Caki2 (cell line): ENCODE measurements around the gene RADIL. TPM values are rescaled to one million over a fixed set of nuclear protein-coding genes. Genes with fewer than 3 reads are reported as not detected.

Experiments
- DNase-seq: peaks from one replicate; pipeline ENCODE4 v3.0.0-alpha.2; 2015; ENCODE audit warnings: low read depth
- in situ Hi-C: cut with HindIII; loops from 2 replicates; pipeline ENCODE4 v1.10.0; 2016; ENCODE audit warnings: low sequenced_read_pairs, low pct_unique_long_range_greater_than_20kb, mixed read lengths
- total RNA-seq: library from RNA; depleted of rRNA; stranded (reverse); fragments of >200 nt; shearing (Covaris generic); gene quantifications from 2 replicates; pipeline ENCODE4 v1.2.3, GENCODE V29; 2014; ENCODE audit warnings: low replicate concordance

The RADIL gene
- total RNA-seq, 1 experiment from 2014 or later: 2.2 TPM

DNA sequence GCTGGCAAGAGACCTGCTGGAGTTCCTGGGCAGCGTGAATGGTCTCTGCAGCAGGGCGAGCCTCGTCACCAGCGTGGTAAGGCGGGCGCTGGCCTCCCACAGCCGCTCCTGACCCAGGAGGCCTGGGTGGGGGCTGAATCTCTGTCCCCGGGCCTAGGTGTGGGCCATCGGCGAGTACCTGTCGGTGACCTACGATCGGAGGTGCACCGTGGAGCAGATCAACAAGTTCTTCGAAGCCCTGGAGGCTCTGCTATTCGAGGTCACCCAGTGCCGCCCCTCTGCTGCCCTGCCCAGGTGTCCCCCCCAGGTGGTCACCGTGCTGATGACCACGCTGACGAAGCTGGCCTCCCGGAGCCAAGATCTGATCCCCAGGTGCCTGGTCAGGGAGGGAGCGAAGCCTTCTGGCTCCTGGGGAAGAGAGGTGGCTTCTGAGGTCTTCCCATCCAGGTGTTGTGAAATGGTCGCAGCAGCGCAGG, 93.0 kb downstream of the RADIL start:
- in situ Hi-C loops: no loop called here
- DNase-seq: no peak

DNA sequence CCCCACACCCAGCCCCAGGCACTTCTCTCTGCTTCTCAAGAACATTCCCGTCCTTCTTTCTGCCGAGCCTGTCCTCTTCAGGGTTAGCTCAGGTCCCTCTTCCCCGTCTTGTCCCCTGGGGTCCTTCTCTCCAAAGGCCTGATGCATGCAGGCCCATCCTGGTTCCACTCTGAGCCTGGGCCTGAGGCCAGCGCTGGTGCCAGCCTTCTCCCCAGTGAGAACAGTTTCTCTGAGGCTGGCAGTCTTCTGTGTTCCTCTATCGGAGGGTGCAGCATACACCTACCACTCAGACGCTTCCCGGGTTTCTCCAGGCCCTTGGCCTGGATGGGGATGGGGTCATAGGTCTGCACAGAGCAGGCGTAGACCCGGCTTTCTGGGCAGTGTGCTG, 93.4 kb downstream of the RADIL start:
- in situ Hi-C loops: no loop called here
- DNase-seq: no peak

DNA sequence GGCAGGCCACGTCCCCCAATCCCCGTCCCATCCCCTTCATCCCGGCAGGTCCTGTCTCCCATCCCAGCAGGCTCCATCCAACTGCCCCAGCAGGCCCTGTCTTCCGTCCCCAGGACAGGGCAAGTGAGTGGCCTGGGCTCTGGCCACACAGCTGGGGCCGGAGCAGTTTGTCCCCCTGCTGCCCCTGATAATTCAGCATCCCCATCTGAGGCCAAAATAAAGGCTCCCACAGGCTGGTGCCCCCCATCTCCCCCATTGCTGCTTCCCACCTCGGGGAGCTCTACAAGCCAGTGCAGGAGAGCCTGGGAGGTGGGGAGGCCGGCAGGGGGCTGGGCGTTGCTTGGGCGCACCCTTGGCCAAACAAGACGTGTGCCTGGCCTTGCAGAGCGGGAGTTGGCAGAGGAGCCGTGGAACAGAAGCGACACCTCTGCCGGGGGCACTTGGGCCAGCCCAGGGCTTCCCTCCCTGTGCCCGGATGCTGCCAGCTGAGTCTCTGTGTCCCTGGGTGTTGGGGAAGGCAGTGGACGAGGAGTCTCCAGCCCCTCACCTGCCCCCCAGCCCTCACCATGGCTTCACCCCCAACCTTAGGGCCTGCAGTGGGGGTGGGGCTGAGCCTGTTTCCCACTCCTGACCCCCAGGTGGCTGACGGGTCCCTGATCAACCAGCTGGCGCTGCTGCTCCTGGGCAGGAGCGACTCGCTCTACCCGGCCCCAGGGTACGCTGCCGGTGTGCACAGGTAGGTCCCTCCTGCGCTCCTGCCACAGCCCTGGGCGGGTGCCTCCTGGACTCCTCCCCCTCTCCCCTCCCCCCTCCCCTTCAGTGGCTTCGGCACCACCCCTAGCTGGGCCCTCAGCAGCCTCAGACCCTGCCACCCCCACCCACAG, 94.1 kb downstream of the RADIL start:
- in situ Hi-C loops: no loop called here
- DNase-seq: no peak

DNA sequence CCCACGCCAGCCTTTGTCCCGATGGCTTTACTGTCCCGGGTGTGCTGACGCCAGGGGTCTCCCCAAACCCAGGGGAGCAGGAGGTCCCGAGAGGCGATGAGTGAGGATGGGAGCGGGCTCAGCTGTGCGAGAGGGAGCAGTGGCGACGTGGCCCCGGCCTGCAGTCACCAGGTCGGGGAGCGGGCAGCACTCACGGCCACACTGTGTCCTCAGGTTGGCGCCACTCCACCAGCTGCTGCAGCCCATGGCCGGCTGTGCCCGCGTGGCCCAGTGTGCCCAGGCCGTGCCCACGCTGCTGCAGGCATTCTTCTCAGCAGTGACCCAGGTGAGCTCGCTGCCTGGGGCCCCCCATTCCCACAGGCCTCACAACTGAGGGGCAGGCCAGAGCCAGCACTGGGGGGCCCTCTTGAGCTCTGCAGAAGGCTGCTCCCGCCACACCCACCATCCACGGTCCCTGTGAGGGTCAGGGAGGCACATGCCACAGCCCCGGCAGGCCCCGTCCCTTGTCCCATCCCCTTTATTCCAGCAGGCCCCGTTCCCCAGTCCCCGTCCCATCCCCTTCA, 94.8 kb downstream of the RADIL start:
- no peak for DNase-seq
- in situ Hi-C loops: no loop called here

DNA sequence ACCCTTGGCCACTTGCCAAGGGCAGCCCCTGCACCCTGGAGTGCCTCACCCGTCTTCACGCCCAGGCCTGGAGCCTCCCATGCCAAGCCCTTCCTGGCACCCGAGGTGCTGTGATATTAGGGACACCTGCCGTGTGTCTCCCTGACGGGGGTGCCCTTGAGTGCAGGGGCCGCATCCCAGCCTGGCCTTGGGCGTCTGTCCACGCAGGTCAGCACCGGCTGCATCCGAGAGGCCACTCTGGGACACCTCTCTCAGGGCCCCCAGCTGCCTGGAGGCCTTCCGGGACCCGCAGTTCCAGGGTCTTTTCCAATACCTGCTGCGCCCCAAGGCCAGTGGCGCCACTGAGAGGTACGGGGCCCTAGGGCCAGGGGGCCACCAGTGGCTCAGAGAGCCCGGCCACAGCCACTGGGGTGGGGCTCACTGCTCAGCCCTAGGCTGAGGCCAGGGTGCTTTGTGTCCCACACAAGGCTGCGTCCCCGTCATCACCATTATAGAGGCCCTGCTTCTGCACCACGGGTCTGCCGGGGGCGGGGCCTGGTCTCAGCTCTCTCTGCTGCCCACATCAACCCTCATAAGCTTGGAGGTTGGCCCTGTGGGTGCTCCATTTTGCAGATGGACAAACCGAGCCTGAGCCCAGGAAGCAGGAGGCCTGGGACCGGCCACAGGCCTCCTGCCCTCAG, 95.4 kb downstream of the RADIL start:
- in situ Hi-C loops: no loop called here
- DNase-seq: no peak

DNA sequence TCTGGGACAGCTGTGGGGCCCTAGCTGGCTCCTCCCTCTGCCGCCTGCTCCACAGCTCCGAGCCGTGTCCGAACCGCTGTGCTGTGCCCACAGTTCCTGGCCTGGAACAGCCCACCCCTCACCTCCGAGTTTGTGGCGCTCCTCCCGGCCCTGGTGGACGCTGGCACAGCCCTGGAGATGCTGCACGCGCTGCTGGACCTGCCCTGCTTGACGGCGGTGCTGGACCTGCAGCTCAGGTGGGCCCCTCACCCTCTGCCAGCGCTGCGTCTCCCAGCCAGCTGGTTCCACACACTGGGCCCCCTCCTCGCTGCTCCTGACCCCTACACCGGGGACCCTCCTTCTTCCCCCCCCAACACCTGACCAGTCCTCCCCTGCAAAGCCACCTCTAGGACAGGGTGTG, 96.0 kb downstream of the RADIL start:
- DNase-seq: no peak
- in situ Hi-C loops: no loop called here

DNA sequence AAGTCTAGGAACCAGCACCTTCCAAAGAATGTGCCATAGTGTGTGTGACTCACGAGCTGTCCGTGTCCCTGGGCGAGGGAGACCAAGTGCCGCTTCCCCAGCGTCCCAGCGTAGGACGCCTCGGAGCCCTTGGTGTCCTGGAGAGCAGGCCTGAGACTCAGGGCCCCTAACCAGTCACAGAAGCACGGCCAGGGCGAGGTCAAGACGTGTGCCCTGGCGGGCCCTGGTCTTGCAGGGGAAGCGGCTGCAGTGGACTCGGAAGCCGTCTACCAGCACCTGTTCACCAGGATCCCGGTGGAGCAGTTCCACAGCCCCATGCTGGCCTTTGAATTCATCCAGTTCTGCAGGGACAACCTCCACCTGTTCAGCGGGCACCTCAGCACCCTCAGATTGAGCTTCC, 97.5 kb downstream of the RADIL start:
- in situ Hi-C loops: no loop called here
- DNase-seq: no peak

DNA sequence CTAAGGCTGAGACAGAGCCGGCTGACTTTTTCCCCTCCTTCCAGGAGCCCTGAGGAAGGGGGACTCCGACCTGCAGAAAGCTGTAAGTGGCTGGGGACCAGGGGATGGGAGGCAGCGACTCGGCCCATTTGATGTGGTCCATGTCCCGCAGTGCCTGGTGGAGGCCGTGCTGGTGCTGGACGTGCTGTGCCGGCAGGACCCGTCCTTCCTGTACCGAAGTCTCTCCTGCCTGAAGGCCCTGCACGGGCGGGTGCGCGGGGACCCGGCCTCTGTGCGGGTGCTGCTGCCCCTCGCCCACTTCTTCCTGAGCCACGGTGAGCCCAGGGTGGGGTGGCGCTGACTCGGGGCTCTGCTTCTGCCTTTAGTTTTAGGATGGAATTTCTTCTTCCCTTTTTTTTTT, 98.1 kb downstream of the RADIL start:
- in situ Hi-C loops: no loop called here
- DNase-seq: no peak

DNA sequence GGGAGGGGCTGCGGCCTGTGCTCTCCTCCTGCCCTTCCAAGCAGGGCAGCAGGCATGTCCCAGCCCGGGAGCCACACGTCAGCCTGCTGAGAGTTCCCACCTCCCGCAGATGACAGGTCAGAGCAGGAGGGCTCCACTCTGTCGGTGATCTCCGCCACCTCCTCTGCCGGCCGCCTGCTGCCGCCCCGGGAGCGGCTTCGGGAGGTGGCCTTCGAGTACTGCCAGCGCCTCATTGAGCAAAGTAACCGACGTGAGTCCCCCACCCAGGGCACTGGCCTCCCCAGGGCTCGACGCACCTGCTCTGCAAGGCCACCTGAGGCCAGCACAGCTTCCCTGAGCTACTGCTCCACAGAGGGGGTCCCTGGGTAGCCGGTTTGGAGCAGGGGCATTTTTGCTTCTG, 98.7 kb downstream of the RADIL start:
- in situ Hi-C loops: no loop called here
- DNase-seq: no peak

DNA sequence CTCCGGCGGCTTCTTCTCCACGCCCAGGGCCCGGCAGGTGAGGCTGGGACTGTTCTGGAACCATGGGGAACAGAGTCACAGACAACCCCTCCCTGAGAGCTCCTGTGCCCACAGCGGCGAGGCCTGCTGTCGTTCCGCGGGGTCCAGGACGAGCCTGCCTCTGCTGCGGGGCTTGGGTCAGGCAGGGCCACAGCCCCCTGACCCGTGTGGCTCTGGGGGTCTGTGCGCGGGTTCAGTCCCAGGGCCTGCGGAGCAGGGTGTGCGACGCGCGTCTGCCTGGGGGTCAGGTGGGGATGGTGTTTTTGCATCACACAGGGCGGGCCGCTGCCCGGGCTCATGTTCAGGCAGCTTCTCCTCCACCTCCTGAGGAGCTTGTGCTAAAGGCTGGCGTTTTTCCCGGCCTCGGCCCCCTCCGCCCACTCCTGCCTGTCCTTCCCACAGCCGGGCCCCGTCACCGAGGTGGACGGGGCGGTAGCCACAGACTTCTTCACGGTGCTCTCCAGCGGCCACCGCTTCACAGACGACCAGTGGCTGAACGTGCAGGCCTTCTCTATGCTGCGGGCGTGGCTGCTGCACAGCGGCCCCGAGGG, 99.7 kb downstream of the RADIL start:
- in situ Hi-C loops: no loop called here

DNA sequence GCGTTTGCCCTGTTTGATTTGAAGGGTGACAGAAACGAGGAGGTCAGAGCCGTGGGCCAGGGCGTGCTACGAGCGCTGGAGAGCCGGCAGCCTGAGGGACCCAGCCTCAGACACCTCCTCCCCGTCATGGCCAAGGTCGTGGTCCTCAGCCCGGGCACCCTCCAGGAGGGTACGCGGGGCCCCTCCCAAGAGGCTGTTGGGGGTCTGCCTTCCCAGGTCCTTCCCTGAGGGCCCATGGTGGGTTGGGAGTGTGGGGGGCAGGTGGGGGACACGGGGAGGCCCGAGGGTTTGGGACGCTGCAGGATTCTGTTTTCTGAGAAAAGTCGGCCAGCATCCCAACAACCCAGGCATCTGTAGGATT, 100.2 kb downstream of the RADIL start:
- no peak for DNase-seq
- in situ Hi-C loops: no loop called here

More for the DNA sequence above, 99.7 kb downstream of the RADIL start:
- no peak for DNase-seq

DNA sequence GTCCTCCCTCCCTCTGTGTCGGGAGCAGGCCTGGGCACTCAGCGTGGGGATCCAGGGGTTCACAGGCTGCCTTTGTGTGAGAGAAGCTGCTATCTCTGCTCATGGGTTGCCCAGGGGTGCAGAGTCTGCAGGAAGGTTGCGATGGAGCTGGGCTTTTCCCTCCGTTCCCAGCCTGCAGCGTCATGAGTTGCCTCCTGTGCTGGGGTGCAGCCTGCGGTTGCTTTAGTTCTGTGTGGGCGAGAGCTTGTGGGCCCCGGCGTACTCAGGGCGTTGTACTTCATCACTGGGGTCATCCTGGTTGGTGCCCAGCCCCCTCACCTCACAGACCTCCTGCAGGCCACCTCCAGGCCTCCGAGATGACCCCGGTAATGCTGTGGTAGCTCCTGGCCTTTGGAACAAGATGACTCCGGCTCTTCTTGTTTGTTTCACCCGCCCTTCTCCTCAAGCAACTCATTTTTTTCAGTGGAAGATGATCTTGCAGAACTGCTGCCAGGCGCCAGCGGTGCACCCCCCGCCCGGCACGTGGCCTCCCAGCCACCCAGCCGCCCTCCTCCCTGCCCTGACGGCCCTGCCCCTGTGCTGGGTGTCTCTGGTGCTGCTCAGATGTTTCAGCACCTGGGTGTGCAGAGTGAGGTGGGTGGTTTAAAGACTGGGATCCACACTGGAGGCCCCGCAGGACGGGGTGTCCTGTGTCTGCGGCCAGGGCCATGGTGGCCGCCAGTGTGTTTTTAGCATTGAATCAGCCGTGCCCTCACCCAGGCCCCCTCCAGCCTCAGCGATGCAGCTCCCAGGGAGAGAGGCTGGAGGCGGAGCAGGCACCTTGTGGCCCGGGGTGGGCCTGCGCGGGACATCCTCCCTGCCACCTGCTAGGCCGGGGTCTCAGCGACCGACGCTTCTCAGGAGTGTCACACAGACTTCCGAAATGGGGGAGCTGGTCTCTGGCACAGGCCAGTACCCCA, 100.9 kb downstream of the RADIL start:
- in situ Hi-C loops: no loop called here
- DNase-seq: no peak

DNA sequence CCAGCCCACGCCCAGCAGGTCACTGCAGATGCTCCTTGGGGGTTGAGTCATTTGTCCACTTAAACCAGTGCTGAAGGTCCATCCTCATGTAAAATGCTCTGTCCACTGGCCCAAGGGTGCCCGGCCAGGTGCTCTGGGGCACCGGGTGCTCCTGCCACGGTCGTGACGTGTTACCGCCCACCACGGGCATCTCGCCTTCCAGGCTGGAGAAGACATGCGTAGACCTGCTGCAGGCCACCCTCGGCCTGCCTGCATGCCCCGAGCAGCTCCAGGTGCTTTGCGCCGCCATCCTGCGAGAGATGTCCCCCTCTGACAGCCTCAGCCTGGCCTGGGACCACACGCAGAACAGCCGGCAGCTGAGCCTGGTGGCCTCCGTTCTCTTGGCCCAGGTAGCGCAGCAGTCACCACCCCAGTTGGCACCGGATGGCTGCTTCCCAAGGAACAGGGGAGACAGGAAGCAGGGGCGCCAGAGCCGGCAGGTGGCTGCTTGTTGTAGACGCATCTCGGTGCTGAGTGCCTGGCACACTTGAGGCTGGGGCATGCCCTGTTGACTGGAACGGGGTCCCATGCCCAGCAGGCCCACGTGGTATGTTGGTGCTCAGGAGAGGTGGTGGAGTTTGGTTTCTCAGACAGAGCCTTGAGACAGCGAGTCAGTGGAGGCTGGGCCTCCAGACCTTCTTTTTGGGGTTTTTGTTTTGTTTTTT, 102.0 kb downstream of the RADIL start:
- in situ Hi-C loops: no loop called here
- DNase-seq: no peak

DNA sequence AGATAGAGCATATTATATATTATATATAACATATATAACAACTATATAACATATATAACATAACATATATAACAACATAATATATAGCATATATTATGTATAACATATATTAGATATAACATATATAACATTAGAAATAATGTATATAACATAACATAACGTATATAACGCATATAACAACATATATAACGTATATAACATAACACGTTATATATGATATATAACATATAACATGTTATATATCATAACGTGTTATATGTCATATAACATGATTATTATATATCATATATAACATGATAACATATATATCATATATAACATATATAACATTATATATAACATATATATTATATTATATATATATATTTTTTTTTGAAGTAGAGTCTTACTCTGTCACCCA, 104.4 kb downstream of the RADIL start:
- in situ Hi-C loops: no loop called here

DNA sequence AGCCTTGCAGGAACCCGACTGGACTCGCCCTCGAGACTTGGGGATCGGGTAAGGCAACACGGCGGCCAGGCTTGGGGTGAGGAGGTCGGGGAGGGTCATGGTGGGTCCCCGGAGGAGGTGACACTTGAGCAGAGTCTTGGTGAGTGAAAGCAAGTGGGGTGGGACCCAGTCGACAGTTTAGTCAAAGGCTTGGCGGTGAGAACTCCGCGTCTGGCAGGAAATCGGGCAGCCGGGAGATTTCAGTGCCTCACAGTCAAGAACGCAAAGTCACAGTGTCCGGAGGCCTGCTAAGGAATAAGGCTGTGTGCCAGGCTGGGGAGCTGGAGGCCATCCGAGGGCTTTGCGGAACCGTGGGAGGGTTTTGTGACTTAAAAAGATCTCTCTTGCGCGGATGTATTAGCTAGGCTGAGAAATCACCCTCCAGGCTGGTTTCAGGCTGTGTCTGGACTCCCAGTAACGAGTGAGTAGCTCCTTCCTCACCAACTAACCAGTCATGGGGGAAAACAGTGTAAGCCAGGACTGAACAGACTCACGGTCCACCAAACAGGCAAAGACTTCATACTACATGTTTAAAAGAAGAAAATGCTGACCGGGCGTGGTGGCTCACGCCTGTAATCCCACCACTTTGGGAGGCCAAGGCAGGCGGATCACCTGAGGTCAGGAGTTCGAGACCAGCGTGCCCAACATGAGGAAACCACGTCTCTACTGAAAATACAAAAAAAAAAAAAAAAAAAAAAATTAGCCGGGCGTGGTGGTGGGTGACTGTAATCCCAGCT, 107.5 kb downstream of the RADIL start:
- in situ Hi-C loops: no loop called here
- DNase-seq: no peak

More for the DNA sequence above, 104.4 kb downstream of the RADIL start:
- DNase-seq: no peak

DNA sequence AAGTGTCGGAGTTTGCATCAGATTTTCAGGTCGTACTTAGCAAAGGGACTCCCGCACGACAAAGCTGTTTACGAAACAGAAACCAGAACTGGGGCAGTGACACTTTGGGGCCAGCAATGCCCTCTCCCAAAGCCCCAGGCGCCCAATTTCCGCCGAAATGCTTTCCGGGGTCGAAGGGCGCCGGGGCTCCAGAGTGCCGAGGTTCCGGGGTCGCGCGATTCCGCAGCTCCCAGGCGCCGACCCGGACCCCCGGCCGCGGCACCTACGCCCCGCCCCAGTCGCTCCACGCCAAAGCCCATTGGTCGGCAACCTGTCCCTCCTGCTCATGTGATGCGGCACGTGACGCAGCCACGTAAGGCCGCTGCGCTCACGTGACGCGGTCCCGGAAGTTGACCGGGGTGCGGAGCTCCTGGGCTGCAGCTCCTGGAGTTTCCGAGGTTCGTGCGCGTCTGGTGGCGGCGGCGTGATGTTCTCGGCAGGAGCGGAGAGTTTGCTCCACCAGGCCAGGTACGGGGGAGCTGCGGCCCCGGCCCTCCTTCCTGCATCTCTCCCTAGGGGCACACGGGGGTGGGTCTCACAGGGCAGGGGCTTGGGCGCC, 108.2 kb downstream of the RADIL start, which contains the start of gene AP5Z1:
Gene AP5Z1 (plus strand): TSS at position 374 of the 598 bp plus-strand sequence. CDS start 93 bp downstream, at position 467.
- in situ Hi-C loops: no loop called here
- DNase-seq: peak; percentile 90
